SK-N-SH (cell line): ENCODE measurements around the gene SQOR. TPM values are rescaled to one million over a fixed set of nuclear protein-coding genes. Genes with fewer than 3 reads are reported as not detected.

Source experiments
- CTCF ChIA-PET: fragments of 300-600, 350-600 bp; formaldehyde crosslinking; extraction: SDS; loops from one replicate; lab custom pipeline; 2021; lab: Yijun Ruan, JAX
- POLR2A ChIA-PET: fragments of 350-600 bp; sonication (Branson Sonifier 250); formaldehyde crosslinking; extraction: SDS; loops from one replicate; lab custom pipeline; 2020; ENCODE audit warnings: antibody characterized with exemption, inconsistent platforms; lab: Yijun Ruan, JAX
- DNase-seq: peaks from one replicate; pipeline ENCODE4 v3.0.0; 2012
- H2AFZ ChIP-seq: fragments of 200-600 bp; sonication (generic); 2 replicates; pipeline ENCODE4 v1.8.1; 2016; ENCODE audit warnings: antibody characterized with exemption, mild to moderate bottlenecking, low read depth
- H3F3A ChIP-seq: fragments of 200-600 bp; sonication (generic); replicated peaks from 2 replicates; pipeline ENCODE3; 2016; ENCODE audit warnings: antibody characterized with exemption, mild to moderate bottlenecking; ENCODE audit not compliant: insufficient read depth
- H3K27ac ChIP-seq, 2 experiments: fragments of 200-500 bp in 1 of 2; fragments of 200-600 bp in 1 of 2; sonication (Bioruptor generic) in 1 of 2; sonication (generic), shearing (Covaris generic) in 1 of 2; 2 replicates each; pipeline versions ENCODE4 v1.5.1 to v1.6.1; 2014 to 2016; ENCODE audit warnings: low read depth in 2 of 2, inconsistent platforms in 1 of 2, low read length in 1 of 2, mild to moderate bottlenecking in 1 of 2, mixed read lengths in 1 of 2
- H3K27me3 ChIP-seq: fragments of 200-600 bp; sonication (generic), shearing (Covaris generic); 2 replicates; pipeline ENCODE4 v1.6.1; 2016; ENCODE audit warnings: mixed run types; ENCODE audit not compliant: insufficient read depth
- H3K36me3 ChIP-seq, 2 experiments: fragments of 200-500 bp in 1 of 2; fragments of 200-600 bp in 1 of 2; sonication (Bioruptor generic) in 1 of 2; sonication (generic) in 1 of 2; replicated peaks in 1 of 2; 2 replicates each; pipeline versions ENCODE3 to v1.5.1; 2014 to 2016; ENCODE audit warnings: low read length in 1 of 2, mild to moderate bottlenecking in 1 of 2; ENCODE audit not compliant: insufficient read depth in 2 of 2, control insufficient read depth in 1 of 2
- H3K4me1 ChIP-seq, 2 experiments: fragments of 200-500 bp in 1 of 2; fragments of 200-600 bp in 1 of 2; sonication (Bioruptor generic) in 1 of 2; sonication (generic), shearing (Covaris generic) in 1 of 2; 2 replicates each; pipeline versions ENCODE4 v1.5.1 to v1.6.1; 2014 to 2016; ENCODE audit warnings: low read depth in 1 of 2, low read length in 1 of 2, mixed run types in 1 of 2; ENCODE audit not compliant: insufficient read depth in 2 of 2, control insufficient read depth in 1 of 2
- H3K4me2 ChIP-seq: fragments of 200-600 bp; sonication (generic), shearing (Covaris generic); 2 replicates; pipeline ENCODE4 v1.6.1; 2017; ENCODE audit warnings: mixed run types
- H3K4me3 ChIP-seq, 2 experiments: fragments of 200-500 bp in 1 of 2; fragments of 200-600 bp in 1 of 2; sonication (Bioruptor generic) in 1 of 2; sonication (generic), shearing (Covaris generic) in 1 of 2; 2 replicates each; pipeline versions ENCODE4 v1.5.1 to v1.8.1; 2014 to 2016; ENCODE audit warnings: low read depth in 2 of 2, inconsistent platforms in 1 of 2, low read length in 1 of 2, mild to moderate bottlenecking in 1 of 2, mixed read lengths in 1 of 2, moderate library complexity in 1 of 2
- H3K79me2 ChIP-seq: fragments of 200-600 bp; sonication (generic); 2 replicates; pipeline ENCODE4 v1.8.1; 2017; ENCODE audit warnings: mild to moderate bottlenecking; ENCODE audit not compliant: insufficient read depth
- H3K9ac ChIP-seq: fragments of 200-600 bp; sonication (generic); 2 replicates; pipeline ENCODE4 v1.6.1; 2017; ENCODE audit warnings: mixed run types
- H3K9me2 ChIP-seq: fragments of 200-600 bp; sonication (generic); 2 replicates; pipeline ENCODE4 v1.6.1; 2017; ENCODE audit warnings: mixed run types
- H3K9me3 ChIP-seq: fragments of 200-600 bp; sonication (generic); 2 replicates; pipeline ENCODE4 v1.6.1; 2017; ENCODE audit warnings: mixed run types, mild to moderate bottlenecking, moderate library complexity
- H4K20me1 ChIP-seq: fragments of 200-600 bp; sonication (generic); 2 replicates; pipeline ENCODE4 v1.6.1; 2017; ENCODE audit warnings: mild to moderate bottlenecking, mixed run types; ENCODE audit not compliant: insufficient read depth
- CTCF ChIP-seq: fragments of 200-600 bp; sonication (generic); IDR thresholded peaks from 2 replicates; pipeline ENCODE4 v1.6.1; 2017; ENCODE audit warnings: antibody characterized with exemption, mild to moderate bottlenecking, moderate library complexity
- MEF2A ChIP-seq: IDR thresholded peaks from 2 replicates; pipeline ENCODE4 v1.4.0; 2012; ENCODE audit warnings: low read depth, borderline replicate concordance
- REST ChIP-seq: IDR thresholded peaks from 2 replicates; pipeline ENCODE4 v1.6.1; 2012; ENCODE audit warnings: mild to moderate bottlenecking, low read depth, low read length, moderate library complexity
- WGBS: methylation state at CpG from one replicate; pipeline ENCODE4 v1.1.6; 2017; ENCODE audit warnings: low lambda C conversion rate; 5-methylcytosine and 5-hydroxymethylcytosine counted together
- polyA plus RNA-seq, 3 experiments: library from polyadenylated mRNA; depleted of rRNA; stranded (reverse); fragments of >200 nt; gene quantifications; 2 replicates each; pipeline ENCODE4 v1.2.3, GENCODE V29; 2012

SQOR gene
- polyA plus RNA-seq, 1 of the 3 experiments (the other 2 are of a cell fraction) = 7.8 TPM

- H3K4me1 ChIP-seq = peaks cover 3 to 8% of the 10 kb centered on the region in 2 experiments; a peak in 2 of 4 replicates
- CTCF ChIA-PET = interaction anchor here (0.7 to 3.3 kb wide), 9 partner anchors 9 to 193 kb away, joined by 3 to 16 read pairs (median 4); no protein-coding TSS in a partner anchor
Observed at GRCh38 chr15:45635191-45635638, 386 bp downstream of the SQOR start.

GRCh38 chr15:45635763-45636292, 999 bp downstream of the SQOR start:
- Histone ChIP-seq H2AFZ (peak overlapping the region; percentile 78), H3K9ac (peak overlapping the region; percentile 60; the same call in 1 of the 2 replicates), H3K4me3 (peak overlapping the region; percentile 57 to 61), H3K9me2 (no peaks in the 10 kb centered on the region), H3K4me1 (peaks cover 7 to 8% of the 10 kb centered on the region in 2 experiments; a peak in 2 of 4 replicates), H3K4me2 (peak overlapping the region; percentile 90), H3F3A (peaks cover 14% of the 10 kb centered on the region), H4K20me1 (no peaks in the 10 kb centered on the region), H3K9me3 (no peaks in the 10 kb centered on the region), H3K36me3 (no peaks in the 10 kb centered on the region), H3K27ac (no peak overlapping the region), H3K79me2 (no peaks in the 10 kb centered on the region), H3K27me3 (no peaks in the 10 kb centered on the region)
- ChIA-PET POLR2A (no interaction called here), CTCF (interaction anchor here (0.7 to 3.3 kb wide), 8 partner anchors 8 to 178 kb away, joined by 3 to 16 read pairs (median 6); no protein-coding TSS in a partner anchor)
- 38% methylated on average over 14 of the region's 17 CpGs for WGBS
- no peak for DNase-seq
- TF ChIP-seq REST = no peak

More at GRCh38 chr15:45635191-45635638, 386 bp downstream of the SQOR start:
- H3K79me2 ChIP-seq = no peaks in the 10 kb centered on the region
- WGBS = 0% methylated on average over 3 of the region's 29 CpGs
- no peaks in the 10 kb centered on the region for H3K9me2 ChIP-seq
- H3K27ac ChIP-seq = no peak overlapping the region
- peak overlapping the region; percentile 60 for H3K9ac ChIP-seq
- peak overlapping the region; percentile 78 for H2AFZ ChIP-seq
- no peaks in the 10 kb centered on the region for H3K27me3 ChIP-seq
- H3K4me2 ChIP-seq = peak overlapping the region; percentile 90
- POLR2A ChIA-PET = no interaction called here
- no peaks in the 10 kb centered on the region for H4K20me1 ChIP-seq
- TF ChIP-seq MEF2A = no peak
- TF ChIP-seq CTCF = peak; percentile 57
- no peaks in the 10 kb centered on the region for H3K36me3 ChIP-seq
- DNase-seq = peak; percentile 72
- peaks cover 8% of the 10 kb centered on the region for H3F3A ChIP-seq
- no peaks in the 10 kb centered on the region for H3K9me3 ChIP-seq
- H3K4me3 ChIP-seq = peak overlapping the region; percentile 57 to 61
